IMR-90 (cell line): ENCODE results near the gene CNDP2. TPM values are rescaled to one million over a fixed set of nuclear protein-coding genes. Genes with fewer than 3 reads are reported as not detected.

ENCODE experiments used
- ATAC-seq: fragments of 200-7000 bp; cut with Tn5 transposase; 2 replicates; pipeline ENCODE4 v1.9.1; 2020; ENCODE audit warnings: low read depth, mild to moderate bottlenecking, moderate library complexity
- BruUV-seq: library from RNA; stranded (reverse); fragments of 400-500 nt; replicated peaks from 2 replicates; lab custom pipeline; 2021; lab: Mats Ljungman, UMichigan
- CTCF ChIA-PET: fragments of 300-600 bp; formaldehyde crosslinking; extraction: SDS; loops from one replicate; lab custom pipeline; 2021; ENCODE audit warnings: antibody characterized with exemption; lab: Yijun Ruan, JAX
- POLR2A ChIA-PET: fragments of 300-600 bp; sonication (Branson Sonifier 250); formaldehyde crosslinking; loops from one replicate; lab custom pipeline; 2022; ENCODE audit warnings: antibody characterized with exemption; ENCODE audit not compliant: unreplicated experiment; lab: Charles Lee
- DNase-seq: peaks from one replicate; pipeline ENCODE4 v3.0.0; 2013
- H2AFZ ChIP-seq: replicated peaks from 2 replicates; pipeline ENCODE3; 2013; ENCODE audit warnings: low read length, mild to moderate bottlenecking; ENCODE audit not compliant: poor library complexity
- H2AK5ac ChIP-seq: 2 replicates; pipeline ENCODE4 v1.6.1; 2013; ENCODE audit warnings: low read depth, low read length, inconsistent platforms
- H2AK9ac ChIP-seq: replicated peaks from 2 replicates; pipeline ENCODE3; 2013; ENCODE audit warnings: mild to moderate bottlenecking, low read depth, low read length, moderate library complexity; ENCODE audit not compliant: poor library complexity
- H2BK120ac ChIP-seq: 2 replicates; pipeline ENCODE4 v1.6.1; 2013; ENCODE audit warnings: low read depth, low read length, inconsistent platforms
- H2BK15ac ChIP-seq: 3 replicates; pipeline ENCODE4 v1.6.1; 2013; ENCODE audit warnings: low read depth, low read length, inconsistent platforms
- H2BK20ac ChIP-seq: 2 replicates; pipeline ENCODE4 v1.6.1; 2013; ENCODE audit warnings: low read depth, mild to moderate bottlenecking, inconsistent platforms, low read length, moderate library complexity
- H2BK5ac ChIP-seq: 2 replicates; pipeline ENCODE4 v1.6.1; 2013; ENCODE audit warnings: mild to moderate bottlenecking, low read depth, low read length, inconsistent platforms; ENCODE audit not compliant: poor library complexity, severe bottlenecking
- H3K14ac ChIP-seq: replicated peaks from 2 replicates; pipeline ENCODE4 v1.6.1; 2013; ENCODE audit warnings: low read depth, low read length, inconsistent platforms
- H3K18ac ChIP-seq: 2 replicates; pipeline ENCODE4 v1.6.1; 2013; ENCODE audit warnings: low read depth, low read length, control low read depth
- H3K23ac ChIP-seq: 2 replicates; pipeline ENCODE4 v1.6.1; 2013; ENCODE audit warnings: low read depth, low read length, inconsistent platforms
- H3K27ac ChIP-seq: 2 replicates; pipeline ENCODE4 v1.5.1; 2013; ENCODE audit warnings: mild to moderate bottlenecking, control low read depth, low read length; ENCODE audit not compliant: insufficient read depth
- H3K27me3 ChIP-seq: 2 replicates; pipeline ENCODE4 v1.6.1; 2013; ENCODE audit warnings: low read length; ENCODE audit not compliant: control insufficient read depth, insufficient read depth
- H3K36me3 ChIP-seq: 2 replicates; pipeline ENCODE4 v1.6.1; 2013; ENCODE audit warnings: low read length, mixed read lengths; ENCODE audit not compliant: control insufficient read depth, insufficient read depth
- H3K4ac ChIP-seq: 2 replicates; pipeline ENCODE4 v1.6.1; 2013; ENCODE audit warnings: low read depth, low read length, inconsistent platforms
- H3K4me1 ChIP-seq: 2 replicates; pipeline ENCODE4 v1.6.1; 2013; ENCODE audit warnings: low read length, mixed read lengths; ENCODE audit not compliant: control insufficient read depth, insufficient read depth
- H3K4me2 ChIP-seq: 2 replicates; pipeline ENCODE4 v1.6.1; 2013; ENCODE audit warnings: low read depth, mild to moderate bottlenecking, control low read depth, low read length, moderate library complexity
- H3K4me3 ChIP-seq: 2 replicates; pipeline ENCODE4 v1.5.1; 2013; ENCODE audit warnings: low read depth, mild to moderate bottlenecking, control low read depth, low read length, moderate library complexity; ENCODE audit not compliant: insufficient read depth
- H3K56ac ChIP-seq: 2 replicates; pipeline ENCODE4 v1.6.1; 2013; ENCODE audit warnings: low read length, inconsistent platforms; ENCODE audit not compliant: insufficient read depth; ENCODE audit errors: extremely low read depth
- H3K79me1 ChIP-seq, 2 experiments: 2 replicates each; pipeline ENCODE4 v1.6.1; 2013; ENCODE audit warnings: low read length in 2 of 2, inconsistent platforms in 1 of 2, low read depth in 1 of 2
- H3K9ac ChIP-seq: 2 replicates; pipeline ENCODE4 v1.6.1; 2013; ENCODE audit warnings: low read depth, low read length, control low read depth
- H3K9me1 ChIP-seq: 2 replicates; pipeline ENCODE4 v1.6.1; 2013; ENCODE audit warnings: low read length, inconsistent platforms; ENCODE audit not compliant: insufficient read depth
- H3K9me3 ChIP-seq: 2 replicates; pipeline ENCODE4 v1.6.1; 2013; ENCODE audit warnings: low read length; ENCODE audit not compliant: control insufficient read depth, insufficient read depth
- H4K20me1 ChIP-seq: 2 replicates; pipeline ENCODE4 v1.6.1; 2013; ENCODE audit warnings: low read length, inconsistent platforms; ENCODE audit not compliant: insufficient read depth
- H4K5ac ChIP-seq: 2 replicates; pipeline ENCODE4 v1.6.1; 2013; ENCODE audit warnings: mild to moderate bottlenecking, low read depth, low read length, control low read depth
- H4K8ac ChIP-seq, 2 experiments: 2 replicates each; pipeline ENCODE4 v1.6.1; 2013; ENCODE audit warnings: low read depth in 2 of 2, low read length in 2 of 2, control low read depth in 1 of 2, inconsistent platforms in 1 of 2
- H4K91ac ChIP-seq: 2 replicates; pipeline ENCODE4 v1.6.1; 2013; ENCODE audit warnings: low read depth, low read length, inconsistent platforms; ENCODE audit not compliant: insufficient read depth
- CEBPB ChIP-seq: IDR thresholded peaks from 2 replicates; pipeline ENCODE4 v1.6.1; 2012; ENCODE audit warnings: low read depth, low read length, improper control_type of control experiment
- FOS ChIP-seq: fragments of 150-350 bp; IDR thresholded peaks from 2 replicates; pipeline ENCODE4 v1.6.1; 2016; ENCODE audit warnings: low read depth, low read length
- MXI1 ChIP-seq: IDR thresholded peaks from 2 replicates; pipeline ENCODE4 v1.6.1; 2012; ENCODE audit warnings: low read depth, mild to moderate bottlenecking, low read length, moderate library complexity, borderline replicate concordance
- NFE2L2 ChIP-seq: fragments of 150-350 bp; IDR thresholded peaks from 2 replicates; pipeline ENCODE4 v1.6.1; 2016; ENCODE audit warnings: low read depth, mild to moderate bottlenecking, low read length
- POLR2A ChIP-seq: IDR thresholded peaks from 2 replicates; pipeline ENCODE4 v1.6.1; 2012; ENCODE audit warnings: mild to moderate bottlenecking, low read depth, low read length
- RAD21 ChIP-seq: IDR thresholded peaks from 2 replicates; pipeline ENCODE4 v1.6.1; 2012; ENCODE audit warnings: low read length, improper control_type of control experiment
- RCOR1 ChIP-seq: IDR thresholded peaks from 2 replicates; pipeline ENCODE4 v1.6.1; 2012; ENCODE audit warnings: mild to moderate bottlenecking, low read length, improper control_type of control experiment; ENCODE audit not compliant: insufficient replicate concordance
- RFX5 ChIP-seq: IDR thresholded peaks from 2 replicates; pipeline ENCODE4 v1.8.0; 2012; ENCODE audit warnings: low read depth, mild to moderate bottlenecking, low read length, moderate library complexity
- SMC3 ChIP-seq: fragments of 150-350 bp; IDR thresholded peaks from 2 replicates; pipeline ENCODE4 v1.6.1; 2016; ENCODE audit warnings: low read depth, mild to moderate bottlenecking, antibody characterized with exemption, low read length, moderate library complexity
- WGBS, 2 experiments: methylation state at CpG; one replicate each; pipeline versions ENCODE4 v1.1.5 to v1.1.7; 2013; ENCODE audit warnings: missing lambda C conversion rate in 2 of 2; ENCODE audit not compliant: insufficient read length in 1 of 2; ENCODE audit errors: extremely low coverage in 2 of 2; 5-methylcytosine and 5-hydroxymethylcytosine counted together
- dilution Hi-C: fragments of 300-500 bp; cut with HindIII; formaldehyde crosslinking; loops from one replicate; pipeline ENCODE4 v1.14.3; 2018; ENCODE audit warnings: low sequenced_read_pairs; ENCODE audit not compliant: unreplicated experiment
- in situ Hi-C: fragments of 300-500 bp; cut with MboI; formaldehyde crosslinking; loops from 3 replicates; pipeline ENCODE4 v1.14.3; 2019; ENCODE audit warnings: low sequenced_read_pairs, inconsistent platforms, mixed read lengths
- intact Hi-C: fragments of 100-400 bp; cut with micrococcal nuclease; formaldehyde crosslinking; loops from 2 replicates; pipeline ENCODE4 v1.10.0; 2022
- polyA plus RNA-seq, 3 experiments: library from polyadenylated mRNA; depleted of rRNA; stranded (reverse); fragments of >200 nt; gene quantifications; 2 replicates each; pipeline ENCODE4 v1.2.3, GENCODE V29; 2012; ENCODE audit warnings: low replicate concordance in 1 of 3
- total RNA-seq: library from RNA; depleted of rRNA; stranded (reverse); fragments of >200 nt; gene quantifications from 2 replicates; pipeline ENCODE4 v1.2.3, GENCODE V29; 2012
- TF ChIP-seq, protein P1 (sequence below): fragments of 150-350 bp; IDR thresholded peaks from 2 replicates; pipeline ENCODE4 v1.6.1; 2017; ENCODE audit warnings: mild to moderate bottlenecking, antibody characterized with exemption, low read length, low read depth

Gene CNDP2
- total and polyA plus RNA-seq, 2 of the 4 experiments (the other 2 are of a cell fraction): 52.0 to 67.9 TPM

DNA sequence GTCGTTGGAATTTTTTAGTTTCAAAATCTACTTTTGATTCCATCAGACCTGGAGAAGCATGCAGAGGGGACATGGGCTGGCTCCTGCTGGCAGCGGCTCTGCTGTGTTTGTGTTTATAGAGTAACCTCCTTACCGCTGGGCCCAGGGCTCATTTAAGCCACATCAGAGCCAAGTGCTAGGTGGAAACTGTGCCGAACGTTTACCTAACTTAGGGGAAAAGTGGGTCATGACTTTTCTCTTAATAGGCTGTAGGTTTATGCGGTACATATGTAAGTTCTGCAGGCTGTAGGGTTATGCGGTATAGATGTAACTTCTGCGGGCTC, 17.7 kb downstream of the CNDP2 start:
- Histone ChIP-seq H4K5ac (no peak overlapping the region), H2AK9ac (no peak overlapping the region), H3K4ac (no peak overlapping the region), H2BK15ac (no peak overlapping the region), H3K79me1 (no peaks in the 10 kb centered on the region; a peak in 1 of 4 replicates), H2AFZ (no peak overlapping the region), H2BK20ac (no peak overlapping the region), H3K9ac (no peak overlapping the region), H3K27me3 (no peaks in the 10 kb centered on the region), H3K9me3 (no peaks in the 10 kb centered on the region), H3K36me3 (peaks cover 64% of the 10 kb centered on the region), H3K4me2 (no peak overlapping the region), H2AK5ac (no peak overlapping the region), H3K18ac (no peak overlapping the region), H4K8ac (no peak overlapping the region), H3K56ac (no peak overlapping the region), H4K91ac (no peak overlapping the region), H3K14ac (no peak overlapping the region), H2BK120ac (no peak overlapping the region), H3K4me3 (no peak overlapping the region), H3K4me1 (no peaks in the 10 kb centered on the region), H2BK5ac (no peak overlapping the region), H4K20me1 (no peaks in the 10 kb centered on the region; the same call in 1 of the 2 replicates), H3K23ac (no peak overlapping the region), H3K9me1 (no peaks in the 10 kb centered on the region), H3K27ac (no peak overlapping the region)
- 100% methylated on average over 1 of the region's 8 CpGs; no CpG with 5 or more reads in 1 of the 2 experiments for WGBS, 2 experiments
- DNase-seq (no peak), ATAC-seq (no peak)
- no TSS peak for BruUV-seq
- in situ Hi-C loops: no loop called here
- TF ChIP-seq SMC3 (no peak), MXI1 (no peak), NFE2L2 (no peak), RCOR1 (no peak), FOS (no peak), RFX5 (no peak), CEBPB (no peak), RAD21 (no peak), POLR2A (no peak)
- TF ChIP-seq, protein P1, sequence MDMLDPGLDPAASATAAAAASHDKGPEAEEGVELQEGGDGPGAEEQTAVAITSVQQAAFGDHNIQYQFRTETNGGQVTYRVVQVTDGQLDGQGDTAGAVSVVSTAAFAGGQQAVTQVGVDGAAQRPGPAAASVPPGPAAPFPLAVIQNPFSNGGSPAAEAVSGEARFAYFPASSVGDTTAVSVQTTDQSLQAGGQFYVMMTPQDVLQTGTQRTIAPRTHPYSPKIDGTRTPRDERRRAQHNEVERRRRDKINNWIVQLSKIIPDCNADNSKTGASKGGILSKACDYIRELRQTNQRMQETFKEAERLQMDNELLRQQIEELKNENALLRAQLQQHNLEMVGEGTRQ: no peak
- intact Hi-C loops: no loop called here
- ChIA-PET POLR2A (no interaction called here), CTCF (no interaction called here)
- dilution Hi-C loops: no loop called here
